Measurements from ENCODE around the gene TMEM213. TPM values are rescaled to one million over a fixed set of nuclear protein-coding genes. Genes with fewer than 3 reads are reported as not detected.

The TMEM213 gene
- total and polyA plus RNA-seq, 9 of the 15 experiments (the other 6 are each of a cell fraction or from before 2014, with no cell fraction given), result not detected

DNA sequence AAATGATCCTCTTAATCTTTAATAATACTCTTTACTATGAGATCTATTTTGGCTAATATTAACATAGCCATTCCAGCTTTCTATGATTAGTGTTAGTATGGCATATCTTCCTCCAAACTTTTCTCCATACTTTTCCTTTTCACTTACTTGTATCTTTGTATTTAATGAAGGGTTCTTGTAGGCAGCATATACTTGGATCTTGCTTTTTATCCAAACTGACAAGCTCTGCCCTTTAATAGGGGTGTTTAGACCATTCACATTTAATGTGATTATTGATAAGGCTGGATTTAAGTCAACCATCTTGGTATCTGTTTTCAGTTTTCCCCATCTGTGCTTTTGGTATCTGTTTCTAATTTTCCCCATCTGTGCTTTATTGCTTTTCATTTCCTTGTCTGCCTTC lies 59.9 kb downstream of the TMEM213 start:
- H3K9me1 ChIP-seq (ENCODE audit: control insufficient read depth, insufficient read depth, low read length), result no peaks in the 10 kb centered on the region
- H3K79me2 ChIP-seq (ENCODE audit: control insufficient read depth, insufficient read depth, low read length), result no peaks in the 10 kb centered on the region
- H3K36me3 ChIP-seq (ENCODE audit: control insufficient read depth, insufficient read depth, low read length), result no peaks in the 10 kb centered on the region
- H2AFZ ChIP-seq (ENCODE audit: low read depth, low read length), result no peak overlapping the region
- no peak overlapping the region for H3K27ac ChIP-seq (ENCODE audit: extremely low read depth, low read depth, low read length)
- BruUV-seq (replicated peaks), result no TSS peak
- CTCF ChIA-PET (ENCODE audit: low intra/inter-chr PET ratio), result no interaction called here
- no peak for ATAC-seq
- H3K9ac ChIP-seq (ENCODE audit: insufficient read depth in 1 of 2, low read depth in 2 of 2, low read length in 2 of 2), result no peak overlapping the region
- no peak for FAIRE-seq
- POLR2A ChIA-PET, result no interaction called here
- intact Hi-C loops (cut with micrococcal nuclease) (no loop called here), in situ Hi-C loops (cut with MboI) (no loop called here)
- TF ChIP-seq RFX1 (IDR thresholded peaks at IDR 0.05), result no peak
- no peak for TF ChIP-seq ZNF263 (CRISPR knock-in tag; IDR thresholded peaks at IDR 0.05; ENCODE audit: borderline replicate concordance)
- no peak for TF ChIP-seq ZNF282 (CRISPR knock-in tag; IDR thresholded peaks at IDR 0.05)
- TF ChIP-seq ZKSCAN8 (CRISPR knock-in tag; IDR thresholded peaks at IDR 0.05), result no peak
- TF ChIP-seq ZNF507 (tag; conservative IDR thresholded peaks at IDR 0.05), result peak; percentile 81
- no peaks in the 10 kb centered on the region for H4K20me1 ChIP-seq (replicated peaks; ENCODE audit: control insufficient read depth, insufficient read depth, low read length)
- no peaks in the 10 kb centered on the region for H3K4me1 ChIP-seq (replicated peaks in 1 of 2; ENCODE audit: control insufficient read depth in 2 of 2, insufficient read depth in 2 of 2, low read length in 2 of 2)
- H3K27me3 ChIP-seq (ENCODE audit: control insufficient read depth in 2 of 2, insufficient read depth in 2 of 2, low read length in 2 of 2), result peaks cover 35 to 47% of the 10 kb centered on the region in 2 experiments
- H3K9me3 ChIP-seq (replicated peaks; ENCODE audit: control insufficient read depth, insufficient read depth, low read depth, low read length), result no peaks in the 10 kb centered on the region
- no peak overlapping the region for H3K4me2 ChIP-seq (ENCODE audit: insufficient read depth, low read length)
- H3K4me3 ChIP-seq, result no peak overlapping the region
- DNase-seq (ENCODE audit: extremely low read depth in 1 of 4, low spot score in 3 of 4), result no peak

DNA sequence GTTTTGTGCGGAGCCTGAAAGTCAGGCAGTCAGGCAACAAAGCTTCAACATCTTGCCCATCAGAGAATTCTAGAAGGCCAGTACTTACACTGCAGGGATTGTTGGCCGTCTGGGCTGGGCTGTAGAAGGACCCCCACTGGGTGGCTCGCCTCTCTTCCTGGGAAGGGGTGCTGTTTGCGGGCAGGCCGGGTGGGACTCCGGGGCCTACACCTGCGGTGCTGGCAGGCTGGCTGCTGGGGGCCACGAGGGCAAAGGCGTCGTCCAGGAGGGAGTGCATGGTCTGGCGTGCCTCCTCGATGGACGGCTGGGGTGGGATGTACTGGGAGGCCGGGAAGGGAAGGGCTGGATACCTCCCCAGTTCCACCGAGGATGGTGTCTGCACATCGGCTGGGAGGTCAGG lies 63.3 kb downstream of the TMEM213 start:
- FAIRE-seq, result no peak
- H3K9ac ChIP-seq (ENCODE audit: insufficient read depth in 1 of 2, low read depth in 2 of 2, low read length in 2 of 2), result no peak overlapping the region; a peak in 1 of 4 replicates
- H2AFZ ChIP-seq (ENCODE audit: low read depth, low read length), result no peak overlapping the region
- H3K4me3 ChIP-seq, result no peak overlapping the region
- no peaks in the 10 kb centered on the region for H3K79me2 ChIP-seq (ENCODE audit: control insufficient read depth, insufficient read depth, low read length)
- 2% methylated on average over 16 of the region's 16 CpGs for WGBS (ENCODE audit: insufficient coverage, low coverage, missing lambda C conversion rate)
- CTCF ChIA-PET (ENCODE audit: low intra/inter-chr PET ratio), result no interaction called here
- no peaks in the 10 kb centered on the region for H3K9me1 ChIP-seq (ENCODE audit: control insufficient read depth, insufficient read depth, low read length)
- no peak for ATAC-seq
- H3K36me3 ChIP-seq (ENCODE audit: control insufficient read depth, insufficient read depth, low read length), result no peaks in the 10 kb centered on the region
- peaks cover 24 to 43% of the 10 kb centered on the region in 2 experiments; a peak in 4 of 5 replicates for H3K27me3 ChIP-seq (ENCODE audit: control insufficient read depth in 2 of 2, insufficient read depth in 2 of 2, low read length in 2 of 2)
- H3K27ac ChIP-seq (ENCODE audit: extremely low read depth, low read depth, low read length), result no peak overlapping the region
- H3K4me1 ChIP-seq (replicated peaks in 1 of 2; ENCODE audit: control insufficient read depth in 2 of 2, insufficient read depth in 2 of 2, low read length in 2 of 2), result no peaks in the 10 kb centered on the region
- in situ Hi-C loops (cut with MboI), result no loop called here
- H4K20me1 ChIP-seq (replicated peaks; ENCODE audit: control insufficient read depth, insufficient read depth, low read length), result no peaks in the 10 kb centered on the region
- no peak overlapping the region for H3K4me2 ChIP-seq (ENCODE audit: insufficient read depth, low read length)
- POLR2A ChIA-PET, result interaction anchor here (0.6 to 0.8 kb wide), 2 partner anchors 17 to 45 kb away, joined by 3 read pairs; no protein-coding TSS in a partner anchor
- no peak for DNase-seq (ENCODE audit: extremely low read depth in 1 of 4, low spot score in 3 of 4)
- no peaks in the 10 kb centered on the region for H3K9me3 ChIP-seq (replicated peaks; ENCODE audit: control insufficient read depth, insufficient read depth, low read depth, low read length)
- no TSS peak for BruUV-seq (replicated peaks)
- intact Hi-C loops (cut with micrococcal nuclease), result loop anchor here (10.0 kb wide), 1 partner anchor 176 kb away; no protein-coding TSS in a partner anchor
- no peak for TF ChIP-seq GATA2 (CRISPR knock-in tag; IDR thresholded peaks at IDR 0.05)
- TF ChIP-seq JUNB (CRISPR knock-in tag; conservative IDR thresholded peaks at IDR 0.05), result no peak
- TF ChIP-seq RERE (CRISPR knock-in tag; IDR thresholded peaks at IDR 0.05; ENCODE audit: borderline replicate concordance), result no peak
- TF ChIP-seq ETV6 (IDR thresholded peaks at IDR 0.05; ENCODE audit: borderline replicate concordance in 1 of 2, low read depth in 2 of 2, low read length in 1 of 2), result no peak
- no peak for TF ChIP-seq ETV6 (CRISPR knock-in tag; IDR thresholded peaks at IDR 0.05; ENCODE audit: borderline replicate concordance)
- no peak for TF ChIP-seq NBN (IDR thresholded peaks at IDR 0.05; ENCODE audit: low read depth)
